GM12872 (cell line): ENCODE measurements around the gene PRICKLE1.

Experiments
- TF ChIP-seq, protein P1 (sequence below): IDR thresholded peaks from 3 replicates; pipeline ENCODE4 v1.5.1; 2011; ENCODE audit warnings: low read depth, mild to moderate bottlenecking, low read length, moderate library complexity; ENCODE audit not compliant: insufficient read depth

The PRICKLE1 gene

GRCh38 chr12:42442888-42443287 lies 146.7 kb downstream of the PRICKLE1 start:
- TF ChIP-seq, protein P1, sequence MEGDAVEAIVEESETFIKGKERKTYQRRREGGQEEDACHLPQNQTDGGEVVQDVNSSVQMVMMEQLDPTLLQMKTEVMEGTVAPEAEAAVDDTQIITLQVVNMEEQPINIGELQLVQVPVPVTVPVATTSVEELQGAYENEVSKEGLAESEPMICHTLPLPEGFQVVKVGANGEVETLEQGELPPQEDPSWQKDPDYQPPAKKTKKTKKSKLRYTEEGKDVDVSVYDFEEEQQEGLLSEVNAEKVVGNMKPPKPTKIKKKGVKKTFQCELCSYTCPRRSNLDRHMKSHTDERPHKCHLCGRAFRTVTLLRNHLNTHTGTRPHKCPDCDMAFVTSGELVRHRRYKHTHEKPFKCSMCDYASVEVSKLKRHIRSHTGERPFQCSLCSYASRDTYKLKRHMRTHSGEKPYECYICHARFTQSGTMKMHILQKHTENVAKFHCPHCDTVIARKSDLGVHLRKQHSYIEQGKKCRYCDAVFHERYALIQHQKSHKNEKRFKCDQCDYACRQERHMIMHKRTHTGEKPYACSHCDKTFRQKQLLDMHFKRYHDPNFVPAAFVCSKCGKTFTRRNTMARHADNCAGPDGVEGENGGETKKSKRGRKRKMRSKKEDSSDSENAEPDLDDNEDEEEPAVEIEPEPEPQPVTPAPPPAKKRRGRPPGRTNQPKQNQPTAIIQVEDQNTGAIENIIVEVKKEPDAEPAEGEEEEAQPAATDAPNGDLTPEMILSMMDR: no peak

- TF ChIP-seq, protein P1: no peak
Measured at GRCh38 chr12:42442311-42442759, 147.2 kb downstream of the PRICKLE1 start.

- TF ChIP-seq, protein P1: no peak
Measured at GRCh38 chr12:42440608-42441007, 148.9 kb downstream of the PRICKLE1 start.

DNA sequence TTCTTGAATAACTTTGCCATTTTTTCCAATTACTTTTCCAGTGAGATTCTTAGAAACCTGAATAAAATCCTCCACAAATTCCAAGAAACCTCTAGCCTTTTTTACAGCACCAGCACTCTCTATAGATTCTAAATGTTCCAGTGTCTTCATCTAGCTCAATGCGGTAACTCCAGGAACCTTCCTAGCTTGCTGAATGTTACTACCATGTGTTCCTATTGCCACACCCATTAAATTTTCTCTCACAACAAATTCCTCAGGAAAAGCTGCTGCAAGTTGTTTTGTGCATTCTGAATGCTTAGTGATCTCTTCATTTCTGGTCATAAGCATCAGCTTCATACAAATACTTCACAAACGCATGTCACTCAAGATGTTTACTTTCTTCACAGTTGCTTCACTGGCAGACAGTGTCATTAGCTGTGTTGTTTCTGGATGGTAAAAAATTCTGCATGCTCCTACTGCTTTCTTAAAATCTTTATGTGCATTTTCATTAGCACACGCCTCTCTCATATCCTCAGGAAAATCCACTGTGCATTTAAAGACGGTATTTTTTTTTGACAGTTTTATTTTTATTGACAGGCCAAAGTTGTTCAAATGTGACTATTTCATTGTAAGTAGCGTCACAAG lies 156.9 kb downstream of the PRICKLE1 start:
- TF ChIP-seq, protein P1: no peak

- TF ChIP-seq, protein P1: no peak
Measured at GRCh38 chr12:42428850-42429249, 160.7 kb downstream of the PRICKLE1 start.

- TF ChIP-seq, protein P1: no peak
Measured at GRCh38 chr12:42426746-42427145, 162.8 kb downstream of the PRICKLE1 start.

- TF ChIP-seq, protein P1: no peak
Measured at GRCh38 chr12:42422785-42423184, 166.8 kb downstream of the PRICKLE1 start.
